HG02759 (cell line): ENCODE data around the gene BCLAF1.
A peak's percentile ranks its signal among the peaks of the same experiment; 100 is the strongest.
"Not testable (repeated sequence)": the region's sequence is repeated elsewhere in the genome, so short reads cannot be mapped to it uniquely, and the experiment has no call there.

ENCODE experiments used
- ATAC-seq: cut with Tn5 transposase; IDR thresholded peaks from one replicate; pipeline ENCODE4 v1.9.1; 2021; ENCODE audit warnings: mild to moderate bottlenecking, moderate library complexity; ENCODE audit not compliant: unreplicated experiment

Gene BCLAF1

DNA sequence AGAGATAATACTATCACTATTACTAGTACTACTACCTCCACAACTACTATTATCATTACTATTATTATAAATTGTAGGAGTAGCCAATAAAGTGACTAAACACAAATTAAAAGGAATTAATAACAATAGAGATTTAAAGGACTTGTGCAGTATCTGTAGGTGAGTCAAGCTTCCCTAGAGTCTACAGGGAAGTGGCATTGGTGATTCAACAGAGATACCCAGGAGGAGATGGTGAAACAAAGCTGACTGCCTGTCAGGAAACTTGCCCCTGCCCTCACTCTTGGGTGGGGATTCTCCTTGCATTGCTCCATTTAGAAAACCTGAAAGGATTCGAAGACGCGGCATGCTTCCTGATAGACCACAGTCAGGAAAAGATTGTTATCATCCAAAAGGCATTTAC, 23.3 kb upstream of the BCLAF1 start:
- no peak for ATAC-seq

DNA sequence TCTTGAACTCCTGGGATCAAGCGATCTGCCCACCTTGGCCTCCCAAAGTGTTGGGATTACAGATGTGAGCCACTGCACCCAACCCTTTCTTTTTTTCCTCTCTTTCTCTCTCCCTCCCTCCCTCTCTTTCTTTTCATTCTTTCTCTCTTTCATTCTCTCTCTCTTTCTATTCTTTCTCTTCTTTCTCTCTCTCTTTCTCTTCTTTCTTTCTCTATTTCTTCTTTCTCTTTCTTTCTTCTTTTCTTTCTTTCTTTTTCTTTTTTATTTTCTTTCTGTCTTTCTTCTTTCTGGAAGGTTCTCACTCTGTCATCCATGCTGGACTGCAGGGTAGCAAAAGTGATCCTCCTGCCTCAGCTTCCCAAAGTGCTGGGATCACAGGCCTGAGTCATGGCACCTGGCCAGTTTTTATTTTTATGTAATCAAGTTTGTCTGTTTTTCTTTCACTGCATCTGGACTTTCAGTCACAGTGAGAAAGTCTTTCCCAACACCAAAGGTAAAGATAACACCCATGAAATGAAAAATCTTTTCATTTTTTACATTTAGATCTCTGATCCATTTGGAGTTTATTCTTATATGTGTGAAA, 20.2 kb upstream of the BCLAF1 start:
- ATAC-seq, result no peak

DNA sequence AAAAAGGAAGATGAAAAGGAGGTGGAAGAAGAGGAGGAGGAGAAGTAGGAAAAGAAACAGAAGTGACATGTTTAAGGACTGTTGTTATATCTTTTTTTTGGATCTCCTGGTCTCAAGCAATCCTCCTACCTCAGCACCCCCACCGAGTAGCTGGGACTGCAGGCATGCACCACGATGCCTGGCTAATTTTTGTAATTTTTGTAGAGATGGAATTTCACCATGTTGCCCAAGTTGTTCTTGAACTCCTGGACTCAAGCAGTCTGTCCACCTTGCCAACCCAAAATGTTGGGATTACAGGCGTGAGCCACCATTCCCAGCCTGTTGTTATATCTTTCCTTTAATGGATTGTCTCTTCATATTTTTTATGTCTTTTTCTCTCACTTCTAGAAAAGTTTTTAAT, 19.5 kb upstream of the BCLAF1 start:
- no peak for ATAC-seq

DNA sequence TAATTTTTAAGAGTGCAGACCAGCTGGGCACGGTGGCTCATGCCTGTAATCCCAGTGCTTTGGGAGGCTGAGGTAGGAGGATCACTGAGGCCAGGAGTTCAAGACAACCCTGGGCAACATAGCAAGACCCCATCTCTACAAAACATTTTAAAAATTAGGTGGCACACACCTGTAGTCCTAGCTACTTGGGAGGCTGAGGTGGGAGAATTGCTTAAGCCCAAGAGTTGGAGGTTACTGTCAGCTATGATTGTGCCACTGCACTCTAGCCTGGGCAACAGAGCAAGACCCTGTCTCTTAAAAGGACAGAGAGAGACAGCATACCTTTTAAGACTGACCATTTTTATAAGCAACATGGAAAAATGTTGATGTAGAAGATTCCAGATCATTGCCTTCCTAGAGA, 18.8 kb upstream of the BCLAF1 start:
- ATAC-seq, result not testable (repeated sequence)

DNA sequence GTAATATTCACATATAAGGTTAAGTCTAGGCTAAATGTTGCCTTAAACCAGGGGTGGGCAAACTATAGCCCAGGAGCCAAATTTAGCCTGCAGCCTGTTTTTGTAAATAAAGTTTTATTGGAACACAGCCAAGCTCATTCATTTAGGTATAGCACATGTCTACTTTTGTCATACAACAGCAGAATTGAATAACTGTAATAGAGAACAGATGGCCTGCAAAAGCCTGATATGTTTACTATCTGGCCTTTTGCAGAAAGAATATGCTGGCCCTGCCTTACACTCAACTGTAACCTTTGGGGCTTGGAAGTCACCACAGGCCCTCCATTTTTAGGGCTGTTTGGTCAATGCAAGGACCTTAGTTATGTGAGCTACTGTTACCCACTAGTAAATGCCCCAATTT, 17.7 kb upstream of the BCLAF1 start:
- ATAC-seq, result no peak

DNA sequence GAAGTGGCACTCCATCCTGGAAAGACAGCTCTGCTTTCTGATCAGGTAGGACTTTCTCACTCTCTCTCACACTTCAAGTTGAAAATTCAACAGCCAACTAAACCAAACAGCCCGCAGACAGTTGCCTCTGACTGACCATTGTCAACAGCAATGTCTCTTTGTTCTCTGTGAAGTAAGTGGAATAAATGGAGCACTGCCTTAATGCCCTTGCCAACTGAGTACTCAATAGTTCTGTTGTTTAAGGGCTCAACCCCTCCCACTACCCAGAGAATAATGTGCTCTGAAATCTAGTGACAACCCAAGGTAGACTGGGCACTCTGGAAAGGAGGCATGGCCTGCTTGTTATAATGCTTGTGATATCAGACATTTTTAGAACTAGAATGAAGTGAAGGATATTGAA, 16.8 kb upstream of the BCLAF1 start:
- no peak for ATAC-seq

DNA sequence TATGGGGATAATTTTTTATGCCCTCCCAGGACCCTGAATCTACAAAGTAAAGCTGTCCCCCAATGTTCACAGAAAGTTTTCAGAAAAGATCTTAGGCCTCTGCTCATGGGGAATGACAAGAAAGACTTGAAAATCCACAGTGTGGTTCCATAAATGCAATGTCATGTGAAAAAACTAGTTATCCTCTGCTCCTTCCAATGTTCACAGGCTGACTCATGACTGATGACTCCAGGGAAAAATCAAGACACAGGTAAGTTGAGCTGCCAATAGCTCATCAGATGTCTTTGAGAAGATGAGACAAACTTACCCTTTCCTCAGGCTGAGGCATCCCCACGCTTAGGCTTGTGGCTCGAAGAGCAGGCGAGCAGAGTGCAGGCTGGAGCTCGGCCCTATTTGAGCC, 14.8 kb upstream of the BCLAF1 start:
- ATAC-seq, result no peak

DNA sequence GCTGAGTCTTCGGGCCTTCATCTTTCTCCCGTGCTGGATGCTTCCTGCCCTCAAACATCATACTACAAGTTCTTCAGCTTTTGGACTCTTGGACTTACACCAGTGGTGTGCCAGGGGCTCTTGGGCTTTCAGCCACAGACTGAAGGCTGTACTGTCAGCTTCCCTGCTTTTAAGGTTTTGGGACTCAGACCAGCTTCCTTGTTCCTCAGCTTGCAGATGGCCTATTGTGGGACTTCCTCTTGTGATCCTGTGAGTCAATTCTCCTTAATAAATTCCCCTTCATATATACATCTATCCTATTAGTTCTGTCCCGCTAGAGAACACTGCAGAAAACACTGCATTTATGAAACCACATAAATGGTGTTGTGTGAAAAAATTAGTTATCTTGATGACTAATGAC, 13.9 kb upstream of the BCLAF1 start:
- ATAC-seq, result no peak

DNA sequence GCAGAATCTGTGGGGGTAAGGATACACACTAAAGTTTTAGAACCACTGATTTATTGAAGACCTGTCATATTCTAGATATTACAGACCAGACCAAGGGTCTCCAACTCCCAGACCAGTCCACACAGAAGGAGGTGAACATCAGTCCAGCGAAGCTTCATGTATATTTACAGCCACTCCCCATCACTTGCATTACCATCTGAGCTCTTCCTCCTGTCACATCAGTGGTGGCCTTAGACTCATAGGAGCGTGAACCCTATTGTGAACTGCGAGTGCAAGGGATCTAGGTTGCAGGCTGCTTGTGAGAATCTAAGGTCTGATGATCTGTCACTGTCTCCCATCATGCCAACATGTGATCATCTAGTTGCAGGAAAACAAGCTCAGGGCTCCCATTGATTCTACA, 5.0 kb upstream of the BCLAF1 start:
- no peak for ATAC-seq

DNA sequence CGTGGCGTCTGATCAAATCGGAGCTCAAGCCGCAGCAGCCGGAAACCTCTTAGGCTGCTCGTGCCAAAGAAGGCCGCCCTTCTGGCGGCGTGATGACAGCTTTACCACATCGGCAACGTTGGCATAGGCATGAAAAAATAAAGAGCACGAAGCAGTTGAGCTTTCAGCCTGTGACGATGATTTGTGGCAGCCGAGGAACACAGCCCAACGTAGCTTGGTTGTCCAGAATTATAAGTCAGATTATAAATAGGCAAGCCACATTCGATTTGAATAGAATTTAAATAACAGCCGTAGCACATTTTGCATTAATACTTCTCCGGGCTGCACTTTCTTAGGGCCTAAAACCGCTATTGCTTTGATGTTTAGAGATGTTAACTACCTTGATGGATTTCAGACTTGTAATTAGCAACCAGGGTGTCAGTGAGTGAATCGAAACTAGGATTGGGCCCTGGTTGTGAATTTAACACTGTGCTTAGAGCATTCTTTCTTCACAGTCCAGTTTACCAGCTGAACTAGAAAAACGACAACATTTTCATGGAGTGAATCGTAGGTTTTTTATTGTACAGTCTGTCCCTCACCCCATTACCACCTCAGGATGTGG, 864 bp upstream of the BCLAF1 start:
- peak; percentile 30 for ATAC-seq

DNA sequence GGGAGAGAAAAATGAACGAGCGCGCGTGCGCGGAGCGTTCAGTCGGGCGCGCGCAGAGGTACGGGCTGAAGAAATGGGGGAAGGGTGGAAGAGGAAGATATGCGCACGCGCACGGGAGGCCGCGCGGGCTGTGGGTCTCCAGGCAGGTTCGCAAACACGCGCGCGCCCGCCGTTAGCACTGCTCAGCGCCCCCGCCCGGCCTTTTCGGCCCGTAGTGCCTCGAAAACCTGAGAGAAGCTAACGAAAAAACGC, 393 bp downstream of the BCLAF1 start:
- peak; percentile 49 for ATAC-seq

DNA sequence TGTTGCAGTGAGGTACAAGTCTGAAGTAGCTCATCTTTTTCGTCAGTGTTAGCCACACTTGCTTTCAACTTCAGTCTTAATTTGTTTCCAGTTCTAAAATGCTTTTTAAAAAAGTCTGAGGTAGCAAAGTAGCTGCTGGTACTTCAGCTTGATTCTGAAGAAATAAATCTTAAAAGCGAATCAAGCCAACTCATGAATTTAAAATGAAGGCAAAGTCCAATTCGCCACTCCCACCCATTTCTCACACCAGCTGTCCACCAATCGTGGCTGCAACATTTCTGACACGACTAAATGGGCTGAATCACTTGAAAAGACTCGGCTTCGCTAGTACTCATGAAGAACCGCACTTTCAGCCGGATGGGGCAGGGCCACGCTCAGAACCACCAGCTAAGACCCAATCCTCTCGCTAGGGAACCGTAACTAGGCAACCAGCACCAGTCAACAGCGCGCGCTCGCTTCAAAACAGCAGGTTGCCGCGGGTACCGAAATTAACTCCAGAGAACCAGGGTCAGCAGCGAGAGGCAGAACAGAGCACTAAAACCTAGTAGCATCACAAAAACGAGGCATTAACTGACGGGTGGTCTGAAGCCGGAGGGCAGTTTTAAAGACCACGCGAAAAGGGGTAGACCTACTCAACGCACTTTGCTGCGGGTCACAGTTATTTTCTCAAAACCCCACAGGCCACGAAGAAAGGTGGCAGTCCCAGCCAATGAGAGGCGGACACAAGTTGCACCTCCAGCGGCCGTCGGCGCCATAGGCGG, 900 bp downstream of the BCLAF1 start:
- ATAC-seq, result peak; percentile 35

DNA sequence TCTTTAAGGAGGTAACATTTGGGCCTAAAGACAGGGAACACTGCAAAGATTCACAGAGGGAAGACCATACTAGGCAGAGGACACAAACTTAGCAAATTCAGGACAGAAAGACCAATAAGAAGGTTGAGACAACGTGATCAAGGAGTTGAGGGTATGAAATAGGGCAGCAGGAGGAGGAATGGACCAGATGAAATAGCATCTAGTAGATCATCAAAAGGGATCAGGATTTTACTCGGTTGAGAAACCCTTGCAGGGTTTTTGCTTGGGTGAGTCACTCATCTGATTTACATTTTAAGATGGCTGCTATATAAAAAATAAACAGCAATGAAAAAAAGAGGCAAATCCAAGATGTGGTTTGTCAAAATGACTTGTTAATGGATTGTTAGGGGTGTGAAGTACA, 4.7 kb downstream of the BCLAF1 start:
- ATAC-seq, result no peak

DNA sequence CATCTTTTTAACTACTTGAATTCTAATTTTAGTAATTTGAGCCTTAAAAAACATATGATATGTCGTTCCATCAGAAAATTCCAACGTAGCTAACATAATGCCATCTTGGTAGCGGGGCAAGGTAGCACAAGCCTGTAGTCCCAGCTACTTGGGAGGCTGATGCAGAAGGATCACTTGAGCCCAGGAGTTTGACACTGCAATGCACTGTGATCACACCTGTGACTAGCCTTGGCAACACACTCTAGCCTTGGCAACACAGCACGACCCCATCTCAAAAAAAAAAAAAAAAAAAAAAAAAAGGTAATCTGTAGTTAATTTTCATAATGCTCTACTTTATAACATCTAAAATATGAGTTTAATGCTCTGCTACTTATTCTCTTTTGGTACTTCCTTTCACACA, 6.7 kb downstream of the BCLAF1 start:
- ATAC-seq, result no peak

DNA sequence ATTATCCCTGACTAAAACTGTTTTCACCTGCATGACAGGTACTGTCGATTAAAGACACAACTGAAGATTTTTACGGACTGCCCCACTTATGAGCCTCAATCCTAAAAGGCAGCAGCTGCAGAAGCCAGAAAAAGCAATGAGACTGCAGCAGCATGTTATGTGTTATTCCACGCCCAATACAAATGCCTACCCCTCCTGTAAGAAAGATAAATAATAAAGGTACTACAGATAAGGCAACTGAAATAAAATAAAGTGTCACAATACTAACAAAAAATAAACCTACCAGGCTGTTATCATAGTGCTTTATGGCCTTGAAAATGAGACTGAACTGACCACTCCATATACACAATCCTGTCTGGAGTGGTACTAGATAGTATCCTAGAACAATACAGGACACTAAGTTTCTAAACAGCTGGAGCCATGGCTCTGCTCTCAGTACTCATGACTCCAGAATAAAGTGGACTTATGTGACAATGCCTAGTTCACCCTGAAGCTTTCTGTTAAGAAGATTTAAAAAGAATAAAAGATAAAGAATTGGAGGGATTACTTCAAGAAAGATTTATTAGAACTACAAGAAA, 9.5 kb downstream of the BCLAF1 start:
- no peak for ATAC-seq

DNA sequence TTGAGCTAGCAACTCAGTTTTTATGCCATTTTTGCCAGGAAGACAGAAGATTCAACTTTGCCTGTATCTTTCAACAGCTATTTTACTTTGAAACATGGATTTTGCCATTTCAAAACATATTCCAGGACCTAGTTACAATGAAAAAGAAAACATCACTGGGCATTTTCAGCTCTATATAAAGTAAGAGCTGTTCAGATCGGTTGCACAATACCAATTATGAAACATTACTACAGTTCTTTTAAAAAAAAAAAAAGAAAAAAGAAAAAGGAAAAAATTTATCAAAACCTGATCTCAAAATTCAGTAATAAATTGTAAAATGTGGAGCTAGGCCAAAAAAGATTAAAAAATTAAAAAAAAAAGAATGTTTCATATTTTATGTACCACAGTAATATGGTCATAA, 15.6 kb downstream of the BCLAF1 start:
- ATAC-seq, result no peak

DNA sequence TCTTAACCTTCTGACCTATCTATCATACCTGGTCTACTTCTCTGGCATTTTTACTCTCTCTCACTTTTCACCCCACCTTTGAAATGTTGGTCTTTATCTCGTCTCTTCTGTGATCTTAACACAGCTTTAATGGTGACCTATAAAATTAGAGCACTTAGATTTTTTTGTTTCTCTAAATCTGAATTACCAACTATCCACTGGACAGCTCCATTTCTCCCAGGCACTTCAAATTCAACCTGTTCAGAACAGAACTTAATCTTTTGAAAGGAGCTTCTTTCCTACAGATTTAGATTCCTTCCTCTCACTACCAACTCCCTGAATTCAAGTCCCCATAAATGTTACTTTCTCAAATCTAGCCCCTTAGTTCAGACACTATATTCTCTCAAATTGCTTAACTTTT, 24.5 kb downstream of the BCLAF1 start:
- no peak for ATAC-seq

DNA sequence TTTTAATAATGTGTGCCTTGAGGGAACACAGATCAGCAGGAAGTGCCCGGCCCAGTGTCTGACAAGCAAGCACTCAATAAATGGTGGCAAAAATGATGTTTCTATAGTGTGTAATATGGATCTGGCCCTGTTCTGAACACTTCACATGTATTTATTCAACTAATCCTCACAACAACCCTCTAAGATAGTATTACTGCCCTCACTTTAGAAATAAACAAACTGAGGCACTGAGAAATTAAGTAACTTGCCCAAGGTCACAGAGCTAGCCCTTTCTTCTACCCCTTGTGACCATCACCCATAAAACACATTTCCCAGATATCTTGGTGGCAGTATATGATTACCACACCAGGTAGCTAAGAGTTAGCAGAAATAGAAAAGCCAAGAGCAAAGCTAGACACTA, 26.7 kb downstream of the BCLAF1 start:
- ATAC-seq, result no peak

DNA sequence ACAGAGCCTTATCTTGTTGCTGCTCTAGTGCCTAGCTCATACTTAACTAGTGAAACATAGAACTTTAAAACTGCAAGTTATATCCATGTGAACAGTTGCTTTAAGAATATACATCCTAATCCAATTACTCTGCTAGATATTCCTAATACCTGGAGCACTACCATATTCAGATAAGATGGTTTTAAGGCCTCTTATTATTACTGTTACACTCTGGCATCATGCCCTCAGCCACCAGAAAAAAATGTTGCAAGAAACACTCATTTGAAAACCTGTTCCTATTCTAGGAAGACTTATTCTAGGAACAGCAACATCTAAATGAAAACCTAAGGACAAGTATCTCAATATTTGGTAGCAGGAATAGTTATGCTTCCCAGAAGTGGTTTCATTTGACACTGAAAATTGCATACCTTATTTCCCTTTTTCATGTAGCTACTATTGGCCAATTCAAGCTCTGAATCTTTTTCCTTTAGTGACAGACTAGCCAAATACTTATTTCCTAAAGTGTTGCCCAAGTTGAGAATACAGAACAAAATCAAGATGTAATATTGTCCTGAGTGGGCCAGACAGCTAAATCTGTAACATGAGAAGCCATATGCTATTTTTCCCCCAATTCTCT, 34.7 kb downstream of the BCLAF1 start:
- no peak for ATAC-seq

DNA sequence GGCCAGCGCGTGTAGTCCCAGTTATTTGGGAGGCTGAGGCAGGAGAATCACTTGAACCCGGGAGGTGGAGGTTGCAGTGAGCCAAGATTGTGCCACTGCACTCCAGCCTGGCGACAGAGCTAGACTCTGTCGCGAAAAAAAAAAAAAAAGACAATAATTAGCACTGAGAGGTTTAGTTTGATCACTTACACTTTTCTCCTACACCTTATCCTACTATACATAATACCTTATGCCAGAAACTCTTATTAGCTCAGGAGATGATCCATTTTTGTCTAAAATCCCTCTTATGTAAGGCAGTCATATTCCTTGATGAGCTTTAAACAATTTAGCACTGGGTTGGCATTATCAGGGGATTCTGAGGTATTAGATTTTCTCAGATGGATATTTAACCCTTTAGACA, 35.9 kb downstream of the BCLAF1 start:
- ATAC-seq, result no peak

DNA sequence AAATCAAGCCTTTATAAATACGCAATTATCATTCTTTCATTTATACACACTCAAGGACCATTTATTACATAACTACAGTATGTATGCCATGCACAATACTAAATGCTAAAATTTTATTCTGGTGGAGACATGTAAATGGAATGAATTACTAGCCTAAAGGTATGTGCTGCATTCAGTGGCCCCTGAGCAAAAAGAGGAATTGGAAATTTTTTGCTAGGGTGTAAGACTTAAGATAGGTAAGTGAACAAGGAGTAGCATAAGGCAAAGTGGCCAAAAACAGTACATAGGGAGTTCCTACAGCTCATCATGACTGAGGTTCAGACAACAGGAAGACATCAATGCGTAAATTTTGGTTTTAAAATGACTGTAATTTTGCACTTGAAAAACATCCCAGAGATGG, 37.2 kb downstream of the BCLAF1 start:
- ATAC-seq, result no peak

DNA sequence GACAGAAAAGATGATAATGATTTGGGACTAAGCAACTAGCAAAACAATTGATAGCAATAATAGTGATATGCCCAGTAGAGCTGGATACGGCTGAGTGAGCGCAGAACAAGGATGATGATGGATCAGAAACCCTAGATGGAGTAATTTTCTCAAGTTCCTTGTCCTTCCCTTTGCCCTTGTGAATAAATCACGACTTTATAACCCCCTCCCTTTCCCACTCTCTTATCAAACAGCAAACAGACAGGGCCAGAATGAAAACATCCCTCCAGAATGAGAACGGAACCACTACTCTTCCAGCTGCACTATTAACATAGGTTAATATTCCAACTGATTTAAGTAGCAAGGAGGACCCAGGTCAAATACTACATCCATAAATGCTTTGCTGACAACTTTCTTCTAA, 38.3 kb downstream of the BCLAF1 start:
- ATAC-seq, result no peak
